NB4 (cell line): ENCODE data around the gene OR6V1.

ENCODE experiments used
- CTCF ChIP-seq: IDR thresholded peaks from one replicate; pipeline ENCODE4 v1.5.1; 2012; ENCODE audit warnings: low read depth, low read length
- POLR2A ChIP-seq: IDR thresholded peaks from 2 replicates; pipeline ENCODE4 v1.6.1; 2011; ENCODE audit warnings: mild to moderate bottlenecking; ENCODE audit not compliant: insufficient read length; ENCODE audit errors: extremely low read depth

DNA sequence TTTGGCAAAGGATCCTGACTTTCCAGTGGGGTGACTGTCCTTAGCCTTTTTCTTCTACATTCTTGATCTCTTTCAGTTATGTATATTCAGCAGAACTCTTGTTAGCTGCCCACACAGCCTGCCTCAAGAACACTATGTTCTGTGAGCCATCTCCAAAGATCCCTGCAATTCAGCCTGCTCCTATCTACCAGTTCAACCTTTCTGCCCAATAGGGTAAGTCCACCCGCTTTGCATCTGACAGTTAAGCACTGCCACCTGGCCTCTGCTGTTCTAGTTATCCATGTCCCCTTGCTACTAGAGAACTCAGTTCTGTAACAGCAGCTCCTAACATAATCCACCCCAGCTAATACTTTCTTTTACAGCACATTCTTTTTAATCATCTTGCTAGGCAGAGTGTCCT lies 38.7 kb upstream of the OR6V1 start:
- TF ChIP-seq POLR2A (no peak), CTCF (no peak)
